K562 (cell line): ENCODE results near the gene RBMX. TPM values are rescaled to one million over a fixed set of nuclear protein-coding genes. Genes with fewer than 3 reads are reported as not detected.

Experiments
- ATF2 ChIP-seq: sonication (generic); formaldehyde crosslinking; IDR thresholded peaks from 2 replicates; pipeline ENCODE4 v1.8.1; 2022; ENCODE audit warnings: missing genetic modification reagents
- CHCHD3 ChIP-seq: fragments of 250-450 bp; sonication (Bioruptor Pico); IDR thresholded peaks from 2 replicates; pipeline ENCODE4 v2.1.2; 2022; ENCODE audit warnings: mild to moderate bottlenecking
- E2F8 ChIP-seq: fragments of 450-650 bp; IDR thresholded peaks from 2 replicates; pipeline ENCODE4 v1.7.1; 2018; ENCODE audit warnings: mild to moderate bottlenecking, low read depth; ENCODE audit not compliant: partially characterized antibody
- FOSL1 ChIP-seq: fragments of 200-800 bp; sonication (Bioruptor generic); conservative IDR thresholded peaks from 2 replicates; pipeline ENCODE4 v1.6.1; 2016; ENCODE audit warnings: missing genetic modification characterization, missing compliant biosample characterization
- FOXA1 ChIP-seq: fragments of 450-650 bp; IDR thresholded peaks from 2 replicates; pipeline ENCODE4 v1.6.1; 2016; ENCODE audit warnings: mild to moderate bottlenecking, borderline replicate concordance
- MYNN ChIP-seq, 2 experiments: sonication (generic); formaldehyde crosslinking in 1 of 2; IDR thresholded peaks; 2 replicates each; pipeline versions ENCODE4 v1.5.0 to v1.6.1; 2016 to 2020; ENCODE audit warnings: antibody characterized with exemption in 1 of 2, missing genetic modification reagents in 1 of 2
- POLR2H ChIP-seq: IDR thresholded peaks from 2 replicates; pipeline ENCODE4 v1.6.1; 2016; ENCODE audit warnings: missing genetic modification characterization, low read depth, mild to moderate bottlenecking, control low read depth, missing compliant biosample characterization, moderate library complexity
- PRDM10 ChIP-seq: fragments of 450-650 bp; IDR thresholded peaks from 2 replicates; pipeline ENCODE4 v1.6.1; 2018; ENCODE audit not compliant: partially characterized antibody
- TAL1 ChIP-seq: fragments of 450-650 bp; IDR thresholded peaks from 2 replicates; pipeline ENCODE4 v1.6.1; 2016; ENCODE audit warnings: mild to moderate bottlenecking
- TEAD4 ChIP-seq, 2 experiments: sonication (generic) in 1 of 2; formaldehyde crosslinking in 1 of 2; IDR thresholded peaks; 2 replicates each; pipeline versions ENCODE4 v1.6.1 to v1.8.0; 2012 to 2022; ENCODE audit warnings: borderline replicate concordance in 1 of 2, inconsistent platforms in 1 of 2, low read length in 1 of 2, mild to moderate bottlenecking in 1 of 2, missing genetic modification reagents in 1 of 2
- TRIM25 ChIP-seq: fragments of 450-650 bp; IDR thresholded peaks from 2 replicates; pipeline ENCODE4 v1.7.0; 2016; ENCODE audit warnings: borderline replicate concordance
- ZBTB12 ChIP-seq: fragments of 250-450 bp; sonication (Bioruptor Pico); IDR thresholded peaks from 2 replicates; pipeline ENCODE4 v1.4.0; 2020
- ZBTB49 ChIP-seq: sonication (generic); formaldehyde crosslinking; IDR thresholded peaks from 2 replicates; pipeline ENCODE4 v1.8.0; 2022; ENCODE audit warnings: missing genetic modification reagents, mild to moderate bottlenecking, borderline replicate concordance
- polyA plus RNA-seq, 8 experiments: library from polyadenylated mRNA; depleted of rRNA in 4 of 8; stranded (reverse) in 5 of 8; unstranded in 3 of 8; fragments of >200 nt; fragmentation: Nextera tagmentation in 2 of 8; fragmentation: Illumina TruSeq in 1 of 8; extraction: Ambion mirVana in 2 of 8; extraction: Trizol in 1 of 8; gene quantifications; 2 replicates each; pipeline versions ENCODE4 v1.2.1 to v1.2.3, GENCODE V29; 2011 to 2014; ENCODE audit warnings: inconsistent platforms in 1 of 8, missing spikeins in 1 of 8
- total RNA-seq, 7 experiments: library from RNA; depleted of rRNA in 6 of 7; stranded (reverse); fragments of >200 nt in 6 of 7; fragmentation: Illumina TruSeq in 2 of 7; extraction: Trizol in 2 of 7; gene quantifications; 2 replicates each; pipeline versions ENCODE4 v1.2.1 to v1.2.3, GENCODE V29; 2011 to 2021; ENCODE audit warnings: low replicate concordance in 1 of 7

RBMX gene
- total and polyA plus RNA-seq, 9 of the 15 experiments (the other 6 are each of a cell fraction or from before 2014, with no cell fraction given): 405 to 671 (median 540) TPM

GRCh38 chrX:136909119-136909705 is 28.7 kb upstream of the RBMX start (continued):
- no peak for TF ChIP-seq ZBTB12 (CRISPR knock-in tag)
- TF ChIP-seq MYNN (IDR thresholded peaks at IDR 0.05): no peak
- TF ChIP-seq MYNN (CRISPR knock-in tag; IDR thresholded peaks at IDR 0.05): no peak
- no peak for TF ChIP-seq FOXA1
- no peak for TF ChIP-seq CHCHD3 (CRISPR knock-in tag)
- no peak for TF ChIP-seq TRIM25
- no peak for TF ChIP-seq ZBTB49 (CRISPR knock-in tag)
- peak; percentile 53 for TF ChIP-seq PRDM10
- no peak for TF ChIP-seq E2F8
- no peak for TF ChIP-seq TEAD4 (IDR thresholded peaks at IDR 0.05; ENCODE audit: low read length)
- TF ChIP-seq TEAD4 (CRISPR knock-in tag; IDR thresholded peaks at IDR 0.05; ENCODE audit: borderline replicate concordance): no peak
- TF ChIP-seq FOSL1 (tag): no peak
- TF ChIP-seq TAL1: no peak
- no peak for TF ChIP-seq ATF2 (CRISPR knock-in tag)
- TF ChIP-seq POLR2H (tag): no peak
